GM12874 (cell line): ENCODE measurements around the gene GABRR1.

Experiments used
- TF ChIP-seq, protein P1 (sequence below): IDR thresholded peaks from 2 replicates; pipeline ENCODE4 v1.5.1; 2011; ENCODE audit warnings: low read depth, mild to moderate bottlenecking, control low read depth, low read length, moderate library complexity; ENCODE audit not compliant: insufficient read depth

The GABRR1 gene

DNA sequence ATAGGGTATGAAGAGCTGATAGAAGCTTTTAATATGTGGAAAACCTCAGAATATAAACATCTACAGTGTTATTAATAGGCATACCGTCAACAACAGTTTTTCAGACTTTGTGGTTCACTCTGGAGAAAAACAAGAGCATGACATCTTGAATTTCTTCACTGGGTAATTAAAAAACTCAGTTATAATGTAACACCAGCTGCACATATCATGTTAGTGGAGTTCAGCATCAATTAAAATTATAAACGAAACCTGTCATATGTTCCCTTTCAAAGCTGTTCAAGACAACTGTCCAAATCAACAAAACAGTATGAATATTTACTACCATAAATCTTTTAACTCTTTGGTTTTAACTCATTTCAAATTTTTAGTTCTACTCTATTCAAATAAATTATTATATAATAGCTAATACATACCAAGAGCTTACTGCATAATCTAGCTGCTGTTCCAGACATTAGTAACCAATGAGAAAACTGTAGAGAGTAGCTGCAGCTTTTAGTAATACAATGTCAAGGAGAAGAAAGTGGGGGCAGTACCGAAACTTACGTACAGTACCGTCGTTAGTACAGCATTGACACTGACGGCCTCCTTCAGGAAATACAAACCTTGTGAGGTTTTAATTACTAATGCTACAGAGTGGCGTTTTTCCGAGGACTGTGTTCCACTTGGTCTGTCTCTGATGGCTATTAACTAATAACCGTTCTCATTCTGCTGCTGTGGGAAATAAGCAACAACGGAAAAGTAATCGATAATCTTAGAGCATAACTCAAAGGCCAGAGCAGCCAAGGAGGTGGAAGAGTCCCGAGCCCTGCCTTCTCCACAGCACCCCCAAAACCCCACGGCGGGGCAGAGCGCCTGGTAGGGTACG lies 71.8 kb downstream of the GABRR1 start:
- TF ChIP-seq, protein P1, sequence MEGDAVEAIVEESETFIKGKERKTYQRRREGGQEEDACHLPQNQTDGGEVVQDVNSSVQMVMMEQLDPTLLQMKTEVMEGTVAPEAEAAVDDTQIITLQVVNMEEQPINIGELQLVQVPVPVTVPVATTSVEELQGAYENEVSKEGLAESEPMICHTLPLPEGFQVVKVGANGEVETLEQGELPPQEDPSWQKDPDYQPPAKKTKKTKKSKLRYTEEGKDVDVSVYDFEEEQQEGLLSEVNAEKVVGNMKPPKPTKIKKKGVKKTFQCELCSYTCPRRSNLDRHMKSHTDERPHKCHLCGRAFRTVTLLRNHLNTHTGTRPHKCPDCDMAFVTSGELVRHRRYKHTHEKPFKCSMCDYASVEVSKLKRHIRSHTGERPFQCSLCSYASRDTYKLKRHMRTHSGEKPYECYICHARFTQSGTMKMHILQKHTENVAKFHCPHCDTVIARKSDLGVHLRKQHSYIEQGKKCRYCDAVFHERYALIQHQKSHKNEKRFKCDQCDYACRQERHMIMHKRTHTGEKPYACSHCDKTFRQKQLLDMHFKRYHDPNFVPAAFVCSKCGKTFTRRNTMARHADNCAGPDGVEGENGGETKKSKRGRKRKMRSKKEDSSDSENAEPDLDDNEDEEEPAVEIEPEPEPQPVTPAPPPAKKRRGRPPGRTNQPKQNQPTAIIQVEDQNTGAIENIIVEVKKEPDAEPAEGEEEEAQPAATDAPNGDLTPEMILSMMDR: no peak

DNA sequence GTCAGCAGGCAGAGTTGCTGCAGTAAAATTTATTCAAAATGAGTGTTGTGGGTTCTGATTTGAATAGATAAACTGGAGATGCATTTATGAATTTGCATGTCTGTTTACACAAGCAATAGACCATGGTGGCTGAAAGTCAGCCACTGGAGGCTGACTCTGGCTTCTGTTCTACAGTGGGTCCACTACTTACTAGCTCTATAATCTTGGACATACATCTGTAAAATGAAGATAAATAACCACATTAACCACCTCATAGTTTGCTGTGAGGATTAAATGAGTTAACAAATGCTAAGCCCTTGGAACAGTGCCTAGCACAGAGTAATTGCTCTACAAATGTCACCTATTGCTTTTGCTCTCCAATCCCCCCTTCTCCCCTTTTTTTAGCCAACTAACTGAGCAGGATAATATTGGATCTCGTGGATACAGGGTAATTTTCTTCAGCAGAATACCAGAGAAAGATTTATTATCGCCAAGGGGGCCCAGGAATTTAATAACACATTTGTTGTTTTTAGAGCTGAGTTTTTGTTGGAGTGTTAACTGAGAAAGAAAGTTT lies 72.7 kb downstream of the GABRR1 start:
- TF ChIP-seq, protein P1: no peak

DNA sequence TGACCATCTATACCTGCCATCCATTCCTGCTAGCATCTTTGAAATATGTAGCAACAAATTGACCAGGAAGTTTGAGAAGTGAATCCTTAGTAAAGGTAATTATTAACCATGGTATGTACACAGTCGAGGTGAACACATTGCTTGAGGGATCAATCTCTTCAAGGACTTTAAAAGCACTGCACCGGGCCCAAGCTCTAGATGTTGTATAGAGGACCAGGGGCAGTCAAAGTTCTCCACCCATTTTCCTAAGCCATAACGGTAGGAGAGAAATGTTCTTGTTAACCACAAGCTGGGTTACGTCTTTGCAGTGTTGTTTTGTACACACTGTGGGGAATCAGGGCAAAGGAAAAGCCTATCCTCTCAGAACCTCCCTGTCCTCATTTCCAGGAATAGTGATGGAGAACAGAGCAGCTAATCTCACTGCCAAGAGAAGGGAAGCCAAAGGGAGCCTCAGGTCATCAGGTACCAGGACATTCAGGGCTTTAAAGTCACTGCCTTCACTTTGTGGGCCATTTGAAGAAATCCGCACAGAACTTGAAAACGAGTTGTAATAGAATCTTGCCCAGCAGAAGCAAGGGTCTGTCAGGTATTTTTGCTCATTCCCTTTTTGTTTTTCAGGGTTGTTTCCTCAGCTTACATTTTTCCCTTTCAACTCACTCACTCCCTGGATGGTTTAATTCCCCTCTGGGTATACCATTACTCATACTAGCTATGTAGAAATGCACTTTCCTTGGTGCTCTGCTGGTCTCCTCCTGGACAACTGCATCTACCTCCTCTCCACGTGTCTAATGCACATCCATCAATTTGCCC lies 76.6 kb downstream of the GABRR1 start:
- TF ChIP-seq, protein P1: no peak

DNA sequence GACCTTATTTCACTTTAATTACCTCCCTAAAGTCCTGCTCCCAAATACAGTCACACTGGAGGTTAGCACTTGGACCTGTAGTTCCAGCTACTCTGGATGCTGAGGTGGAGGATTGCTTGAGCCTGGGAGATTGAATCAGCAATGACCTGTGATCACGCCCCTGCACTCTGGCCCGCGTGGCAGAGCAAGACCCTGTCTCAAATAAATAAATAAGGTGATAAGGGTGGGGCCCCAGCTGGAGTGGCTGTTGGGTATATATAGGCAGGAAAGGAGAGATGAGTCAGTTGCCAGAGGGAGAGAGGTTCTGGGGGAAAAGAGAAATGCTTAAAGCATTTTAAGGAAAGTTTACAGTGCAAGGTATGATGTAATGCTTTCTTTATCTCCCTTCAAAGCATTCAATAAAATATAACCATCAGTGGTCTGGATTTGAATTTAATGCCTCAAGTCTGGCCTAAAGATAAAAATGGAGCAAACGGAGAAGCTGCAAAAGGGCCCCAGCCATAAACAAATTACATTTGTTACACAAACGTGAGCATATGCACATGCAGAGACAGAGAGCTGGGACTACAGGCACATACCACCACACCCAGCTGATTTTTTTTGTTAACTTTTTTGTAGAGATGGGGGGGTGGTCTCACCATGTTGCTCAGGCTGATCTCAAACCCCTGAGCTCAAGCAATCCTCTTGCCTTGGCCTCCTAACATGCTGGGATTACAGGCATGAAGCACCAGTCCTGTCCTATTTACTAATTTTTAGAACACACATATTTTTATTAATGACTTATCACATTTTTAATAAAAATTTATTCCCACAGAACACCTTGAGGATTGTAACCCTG lies 77.4 kb downstream of the GABRR1 start:
- TF ChIP-seq, protein P1: no peak

DNA sequence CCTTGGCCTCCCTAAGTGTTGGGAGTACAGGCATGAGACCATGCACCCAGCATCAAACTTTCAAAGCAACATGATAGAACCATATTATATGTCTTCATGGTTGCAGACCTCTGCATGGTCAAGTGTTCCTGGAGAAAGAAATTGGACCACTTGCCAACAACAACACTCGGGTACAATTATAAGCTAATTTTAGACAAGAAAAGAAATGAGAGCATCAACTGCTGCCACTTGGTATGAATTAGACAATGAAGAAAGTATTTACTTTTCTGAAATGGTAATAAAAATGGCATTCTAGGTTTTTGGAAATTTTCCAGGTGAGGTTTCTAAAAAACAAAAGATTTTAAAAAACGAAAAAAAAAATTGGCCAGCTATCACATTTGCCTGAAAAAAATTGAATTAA lies 79.0 kb downstream of the GABRR1 start:
- TF ChIP-seq, protein P1: no peak

DNA sequence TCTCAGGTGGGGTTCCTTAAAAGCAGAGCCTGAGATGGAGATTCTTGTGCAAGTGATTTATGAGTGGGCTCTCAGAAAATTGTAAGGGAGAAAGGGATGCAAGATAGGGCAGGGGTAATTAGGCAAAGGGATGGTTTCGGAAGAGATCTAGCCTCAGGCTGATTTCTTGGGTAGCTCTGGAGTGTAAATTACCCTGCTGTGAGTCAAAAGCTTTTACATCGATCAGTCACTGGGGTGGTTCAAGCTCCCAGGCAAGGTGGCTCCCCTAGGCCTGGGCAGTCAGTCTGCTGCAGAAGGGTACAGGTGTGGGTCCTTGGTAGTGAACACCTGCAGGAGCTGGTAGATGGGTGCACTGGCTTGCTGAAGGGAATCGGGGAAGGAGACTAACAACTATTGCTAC lies 82.4 kb downstream of the GABRR1 start:
- TF ChIP-seq, protein P1: no peak

DNA sequence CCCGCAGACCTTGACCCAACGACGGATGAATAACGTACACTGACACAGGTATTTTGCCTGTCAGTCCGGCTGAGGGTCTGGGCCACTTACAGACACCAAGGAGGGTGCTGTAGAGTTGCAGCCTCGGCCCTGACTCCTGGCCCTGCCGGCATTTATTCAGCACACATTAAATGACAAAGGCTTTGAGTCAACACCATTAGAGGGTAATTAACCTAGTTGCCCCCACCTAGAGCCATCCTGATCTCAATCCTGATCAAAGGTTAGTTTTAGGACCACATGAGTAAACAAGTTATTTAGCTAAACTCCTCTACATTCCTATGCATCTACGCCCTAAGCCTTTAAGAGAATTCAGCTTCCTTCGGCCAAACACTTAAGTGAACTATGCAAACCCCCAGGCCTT lies 83.2 kb downstream of the GABRR1 start:
- TF ChIP-seq, protein P1: no peak
